GM23338 (cell line): Measurements from ENCODE around the gene CNOT10. TPM values are rescaled to one million over a fixed set of nuclear protein-coding genes. Genes with fewer than 3 reads are reported as not detected.

Source experiments
- ATAC-seq: fragments of 200-7000 bp; cut with Tn5 transposase; 3 replicates; pipeline ENCODE4 v1.9.1; 2020
- DNase-seq: peaks from one replicate; pipeline ENCODE4 v3.0.0-alpha.2; 2015; ENCODE audit warnings: low spot score
- H2AFZ ChIP-seq: fragments of 200-600 bp; sonication (generic); 2 replicates; pipeline ENCODE4 v1.8.0; 2016; ENCODE audit warnings: antibody characterized with exemption, mild to moderate bottlenecking, moderate library complexity
- H3F3A ChIP-seq: fragments of 200-600 bp; sonication (generic); replicated peaks from 2 replicates; pipeline ENCODE4 v1.8.0; 2017; ENCODE audit warnings: antibody characterized with exemption, mixed run types, low read depth
- H3K27ac ChIP-seq: fragments of 200-600 bp; sonication (generic); 2 replicates; pipeline ENCODE4 v1.6.1; 2016; ENCODE audit warnings: low read depth
- H3K27me3 ChIP-seq: fragments of 200-600 bp; sonication (generic); 2 replicates; pipeline ENCODE4 v1.8.0; 2016; ENCODE audit warnings: mild to moderate bottlenecking, mixed run types, moderate library complexity; ENCODE audit not compliant: insufficient read depth
- H3K36me3 ChIP-seq: fragments of 200-600 bp; sonication (generic); 2 replicates; pipeline ENCODE4 v1.8.0; 2016; ENCODE audit warnings: mild to moderate bottlenecking; ENCODE audit not compliant: insufficient read depth
- H3K4me1 ChIP-seq: fragments of 200-600 bp; sonication (generic); 2 replicates; pipeline ENCODE4 v1.8.0; 2016; ENCODE audit warnings: mild to moderate bottlenecking, moderate library complexity; ENCODE audit not compliant: insufficient read depth
- H3K4me2 ChIP-seq: fragments of 200-600 bp; sonication (generic); 2 replicates; pipeline ENCODE4 v1.7.1; 2017; ENCODE audit warnings: mixed run types
- H3K4me3 ChIP-seq: fragments of 200-600 bp; sonication (generic); 2 replicates; pipeline ENCODE4 v1.6.1; 2016; ENCODE audit warnings: mixed run types
- H3K79me2 ChIP-seq: fragments of 200-600 bp; sonication (generic); replicated peaks from 2 replicates; pipeline ENCODE4 v1.8.0; 2017; ENCODE audit warnings: mild to moderate bottlenecking; ENCODE audit not compliant: insufficient read depth
- H3K9me2 ChIP-seq: fragments of 200-600 bp; sonication (generic); 2 replicates; pipeline ENCODE4 v1.8.0; 2017; ENCODE audit not compliant: insufficient read depth
- H4K20me1 ChIP-seq: fragments of 200-600 bp; sonication (generic); replicated peaks from 2 replicates; pipeline ENCODE4 v1.8.0; 2017; ENCODE audit warnings: mild to moderate bottlenecking; ENCODE audit not compliant: insufficient read depth
- H3K27ac Mint-ChIP-seq: 2 replicates; pipeline ENCODE4 v1.8.0; 2020; ENCODE audit warnings: inconsistent platforms, mild to moderate bottlenecking, moderate library complexity, mixed read lengths
- H3K27me3 Mint-ChIP-seq: 3 replicates; pipeline ENCODE4 v1.8.0; 2022; ENCODE audit warnings: low read depth, mild to moderate bottlenecking, moderate library complexity, mixed read lengths, inconsistent platforms; ENCODE audit not compliant: insufficient read depth, poor library complexity
- H3K36me3 Mint-ChIP-seq: 3 replicates; pipeline ENCODE4 v1.8.0; 2021; ENCODE audit warnings: low read depth, mild to moderate bottlenecking, inconsistent platforms, moderate library complexity, mixed read lengths
- H3K4me1 Mint-ChIP-seq: 3 replicates; pipeline ENCODE4 v1.8.0; 2020; ENCODE audit warnings: mild to moderate bottlenecking, inconsistent platforms, mixed read lengths
- H3K4me3 Mint-ChIP-seq: 3 replicates; pipeline ENCODE4 v1.8.0; 2021; ENCODE audit warnings: moderate library complexity, mild to moderate bottlenecking, inconsistent platforms, mixed read lengths
- H3K9me3 Mint-ChIP-seq: 3 replicates; pipeline ENCODE4 v1.8.0; 2020; ENCODE audit warnings: moderate library complexity, mild to moderate bottlenecking, inconsistent platforms, mixed read lengths
- ETS1 ChIP-seq: IDR thresholded peaks from 2 replicates; pipeline ENCODE4 v1.6.1; 2016; ENCODE audit warnings: antibody characterized with exemption
- EZH2 ChIP-seq: fragments of 200-600 bp; sonication (generic); IDR thresholded peaks from one replicate; pipeline ENCODE4 v1.8.0; 2017; ENCODE audit warnings: antibody characterized with exemption, mild to moderate bottlenecking, low read depth; ENCODE audit not compliant: unreplicated experiment
- EZH2phosphoT487 ChIP-seq: fragments of 200-600 bp; sonication (generic); IDR thresholded peaks from one replicate; pipeline ENCODE4 v1.8.1; 2018; ENCODE audit warnings: antibody characterized with exemption; ENCODE audit not compliant: unreplicated experiment
- JUNB ChIP-seq: IDR thresholded peaks from one replicate; pipeline ENCODE4 v1.6.1; 2016; ENCODE audit warnings: antibody characterized with exemption; ENCODE audit not compliant: unreplicated experiment
- NANOG ChIP-seq: IDR thresholded peaks from 2 replicates; pipeline ENCODE4 v1.6.1; 2016; ENCODE audit warnings: antibody characterized with exemption, borderline replicate concordance
- STAT1 ChIP-seq: IDR thresholded peaks from one replicate; pipeline ENCODE4 v1.6.1; 2016; ENCODE audit warnings: antibody characterized with exemption; ENCODE audit not compliant: unreplicated experiment
- ZNF331 ChIP-seq: fragments of 250-450 bp; sonication (Bioruptor Pico); IDR thresholded peaks from 2 replicates; pipeline ENCODE4 v1.5.0; 2020; ENCODE audit warnings: low read depth, mild to moderate bottlenecking, moderate library complexity
- ZNF462 ChIP-seq: fragments of 250-450 bp; sonication (Bioruptor Pico); IDR thresholded peaks from 2 replicates; pipeline ENCODE4 v1.5.0; 2020; ENCODE audit warnings: mild to moderate bottlenecking, moderate library complexity
- polyA plus RNA-seq: library from polyadenylated mRNA; unstranded; fragments of >200 nt; fragmentation: Nextera tagmentation; extraction: Ambion mirVana; gene quantifications from 2 replicates; pipeline ENCODE4 v1.2.1, GENCODE V29; 2016
- total RNA-seq: library from RNA; depleted of rRNA; stranded (reverse); fragments of >200 nt; shearing (Covaris generic); gene quantifications from 2 replicates; pipeline ENCODE4 v1.2.3, GENCODE V29; 2014
- TF ChIP-seq, protein P1 (sequence below): IDR thresholded peaks from one replicate; pipeline ENCODE4 v1.6.1; 2018; ENCODE audit warnings: antibody characterized with exemption; ENCODE audit not compliant: unreplicated experiment

Gene CNOT10
- total and polyA plus RNA-seq, 2 experiments from 2014 or later: 27.2 to 46.9 TPM

DNA sequence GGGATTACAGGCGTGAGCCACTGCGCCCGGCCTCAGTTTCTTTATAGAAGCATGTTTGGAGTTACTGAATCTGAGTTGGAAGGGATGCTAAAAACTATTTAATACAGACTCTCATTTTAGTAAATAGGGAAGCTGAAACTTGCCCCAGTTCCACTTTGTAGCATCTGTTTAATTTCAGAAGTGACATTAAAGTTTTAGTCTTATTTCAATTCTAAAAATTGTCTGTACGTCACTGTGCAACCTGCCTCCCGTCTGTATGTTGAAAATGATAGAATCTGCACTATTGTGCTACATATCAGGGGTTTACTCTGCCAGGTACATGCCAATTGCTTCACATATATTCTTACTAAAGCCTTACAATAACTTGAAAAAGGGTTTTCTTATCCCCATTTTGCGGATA lies 15.3 kb downstream of the CNOT10 start:
- no peak overlapping the region for H3K27ac Mint-ChIP-seq
- no peak for TF ChIP-seq EZH2phosphoT487
- TF ChIP-seq STAT1: no peak
- TF ChIP-seq ZNF331 (CRISPR knock-in tag): no peak
- TF ChIP-seq JUNB: no peak
- TF ChIP-seq, protein P1, sequence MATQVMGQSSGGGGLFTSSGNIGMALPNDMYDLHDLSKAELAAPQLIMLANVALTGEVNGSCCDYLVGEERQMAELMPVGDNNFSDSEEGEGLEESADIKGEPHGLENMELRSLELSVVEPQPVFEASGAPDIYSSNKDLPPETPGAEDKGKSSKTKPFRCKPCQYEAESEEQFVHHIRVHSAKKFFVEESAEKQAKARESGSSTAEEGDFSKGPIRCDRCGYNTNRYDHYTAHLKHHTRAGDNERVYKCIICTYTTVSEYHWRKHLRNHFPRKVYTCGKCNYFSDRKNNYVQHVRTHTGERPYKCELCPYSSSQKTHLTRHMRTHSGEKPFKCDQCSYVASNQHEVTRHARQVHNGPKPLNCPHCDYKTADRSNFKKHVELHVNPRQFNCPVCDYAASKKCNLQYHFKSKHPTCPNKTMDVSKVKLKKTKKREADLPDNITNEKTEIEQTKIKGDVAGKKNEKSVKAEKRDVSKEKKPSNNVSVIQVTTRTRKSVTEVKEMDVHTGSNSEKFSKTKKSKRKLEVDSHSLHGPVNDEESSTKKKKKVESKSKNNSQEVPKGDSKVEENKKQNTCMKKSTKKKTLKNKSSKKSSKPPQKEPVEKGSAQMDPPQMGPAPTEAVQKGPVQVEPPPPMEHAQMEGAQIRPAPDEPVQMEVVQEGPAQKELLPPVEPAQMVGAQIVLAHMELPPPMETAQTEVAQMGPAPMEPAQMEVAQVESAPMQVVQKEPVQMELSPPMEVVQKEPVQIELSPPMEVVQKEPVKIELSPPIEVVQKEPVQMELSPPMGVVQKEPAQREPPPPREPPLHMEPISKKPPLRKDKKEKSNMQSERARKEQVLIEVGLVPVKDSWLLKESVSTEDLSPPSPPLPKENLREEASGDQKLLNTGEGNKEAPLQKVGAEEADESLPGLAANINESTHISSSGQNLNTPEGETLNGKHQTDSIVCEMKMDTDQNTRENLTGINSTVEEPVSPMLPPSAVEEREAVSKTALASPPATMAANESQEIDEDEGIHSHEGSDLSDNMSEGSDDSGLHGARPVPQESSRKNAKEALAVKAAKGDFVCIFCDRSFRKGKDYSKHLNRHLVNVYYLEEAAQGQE: no peak
- TF ChIP-seq ETS1: no peak
- no peaks in the 10 kb centered on the region; the same call in 1 of the 2 replicates for H3K4me1 ChIP-seq

DNA sequence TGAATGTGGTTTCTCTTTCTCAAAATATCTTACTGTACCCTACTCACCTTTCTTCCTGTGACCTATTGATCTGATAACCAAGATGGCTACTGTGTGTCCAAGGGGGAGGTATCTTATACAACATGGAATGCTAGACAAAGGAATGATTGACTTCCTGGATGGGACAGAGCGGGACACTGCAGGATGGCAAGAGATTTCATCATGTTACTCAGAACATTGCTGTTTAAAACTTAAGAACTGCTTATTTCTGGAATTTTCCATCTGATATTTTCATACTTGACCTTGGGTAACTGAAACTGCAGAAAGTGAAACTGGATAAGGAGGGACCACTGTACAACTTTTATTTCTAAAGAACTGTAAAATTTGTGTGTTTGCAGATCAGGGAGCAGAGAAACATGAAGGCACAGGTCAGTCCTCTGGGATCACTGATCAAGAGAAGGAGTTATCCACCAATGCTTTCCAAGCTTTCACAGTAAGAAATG lies 18.5 kb downstream of the CNOT10 start:
- no peak overlapping the region for H3K4me3 Mint-ChIP-seq
- H3K36me3 Mint-ChIP-seq: peaks cover 7% of the 10 kb centered on the region; the same call in 2 of the 3 replicates
- no peak overlapping the region for H3K4me3 ChIP-seq
- no peak overlapping the region for H3K4me2 ChIP-seq
- no peaks in the 10 kb centered on the region for H3K9me3 Mint-ChIP-seq
- H3K27me3 Mint-ChIP-seq: no peaks in the 10 kb centered on the region
- H3K4me1 Mint-ChIP-seq: peaks cover 9% of the 10 kb centered on the region
- no peaks in the 10 kb centered on the region; the same call in 1 of the 2 replicates for H3K4me1 ChIP-seq
- H4K20me1 ChIP-seq: peaks cover 14% of the 10 kb centered on the region; the same call in 1 of the 2 replicates
- H3K36me3 ChIP-seq: peaks cover 4% of the 10 kb centered on the region; the same call in 1 of the 2 replicates
- peaks cover 46% of the 10 kb centered on the region for H3K79me2 ChIP-seq
- ATAC-seq (no peak), DNase-seq (no peak)
- no peaks in the 10 kb centered on the region for H3K9me2 ChIP-seq
- peak overlapping the region; percentile 70 for H3K27ac ChIP-seq
- H2AFZ ChIP-seq: no peak overlapping the region
- H3K27me3 ChIP-seq: no peaks in the 10 kb centered on the region
- no peaks in the 10 kb centered on the region for H3F3A ChIP-seq
- peak overlapping the region; percentile 81 for H3K27ac Mint-ChIP-seq
- TF ChIP-seq NANOG: no peak
- TF ChIP-seq EZH2phosphoT487: no peak
- no peak for TF ChIP-seq EZH2
- TF ChIP-seq ZNF462 (CRISPR knock-in tag): no peak

More for the DNA sequence above, 15.3 kb downstream of the CNOT10 start:
- Histone ChIP-seq H3K36me3 (no peaks in the 10 kb centered on the region), H3K9me2 (no peaks in the 10 kb centered on the region), H3F3A (no peaks in the 10 kb centered on the region), H3K27me3 (no peaks in the 10 kb centered on the region), H3K4me2 (no peak overlapping the region), H3K27ac (no peak overlapping the region), H3K4me3 (no peak overlapping the region), H4K20me1 (peaks cover 18% of the 10 kb centered on the region), H2AFZ (no peak overlapping the region), H3K79me2 (peaks cover 79% of the 10 kb centered on the region)
- Mint-ChIP-seq H3K9me3 (no peaks in the 10 kb centered on the region), H3K27me3 (no peaks in the 10 kb centered on the region), H3K4me1 (peaks cover 9% of the 10 kb centered on the region), H3K4me3 (no peak overlapping the region), H3K36me3 (peaks cover 6% of the 10 kb centered on the region; the same call in 1 of the 3 replicates)
- DNase-seq (no peak), ATAC-seq (no peak)
